Cerebellar nuclear complex (tissue), 1 donor: ENCODE results near the gene RMI2.

Experiments used
- DNase-seq, 2 experiments: peaks; one replicate each; lab custom pipeline; 2025; lab: John Stamatoyannopoulos, UW

RMI2 gene

GRCh38 chr16:11399261-11399831 is 54.1 kb downstream of the RMI2 start:
- DNase-seq: no peak

- DNase-seq: no peak
These were observed 54.8 kb downstream of the RMI2 start for GRCh38 chr16:11400076-11400475.
